GM06990 (cell line): Measurements from ENCODE around the gene LYRM2.

Source experiments
- DNase-seq: peaks from one replicate; pipeline ENCODE4 v3.0.0-alpha.2; 2011; ENCODE audit not compliant: insufficient read length; ENCODE audit errors: extremely low read depth
- H3K27me3 ChIP-seq: replicated peaks from 2 replicates; pipeline ENCODE4 v1.6.0; 2011; ENCODE audit warnings: low read length; ENCODE audit not compliant: control insufficient read depth, insufficient read depth
- H3K36me3 ChIP-seq: 2 replicates; pipeline ENCODE4 v1.5.1; 2011; ENCODE audit warnings: low read length; ENCODE audit not compliant: control insufficient read depth, insufficient read depth
- H3K4me3 ChIP-seq: replicated peaks from 2 replicates; pipeline ENCODE4 v1.5.1; 2011; ENCODE audit warnings: low read depth, mild to moderate bottlenecking, control low read depth, low read length
- CTCF ChIP-seq: IDR thresholded peaks from 2 replicates; pipeline ENCODE4 v1.5.1; 2011; ENCODE audit warnings: low read length, control low read depth, mild to moderate bottlenecking, inconsistent platforms; ENCODE audit not compliant: insufficient read depth, poor library complexity, severe bottlenecking

LYRM2 gene

GRCh38 chr6:89522778-89523177 lies 115.8 kb downstream of the LYRM2 start:
- no peak overlapping the region for H3K4me3 ChIP-seq
- DNase-seq, result no peak
- H3K36me3 ChIP-seq, result no peaks in the 10 kb centered on the region
- no peaks in the 10 kb centered on the region for H3K27me3 ChIP-seq
- no peak for TF ChIP-seq CTCF

- Histone ChIP-seq H3K27me3 (no peaks in the 10 kb centered on the region), H3K4me3 (no peak overlapping the region), H3K36me3 (no peaks in the 10 kb centered on the region)
- no peak for TF ChIP-seq CTCF
- DNase-seq, result no peak
Observed at GRCh38 chr6:89520736-89521135, 117.8 kb downstream of the LYRM2 start.

GRCh38 chr6:89518352-89519055 lies 120.0 kb downstream of the LYRM2 start:
- DNase-seq, result no peak
- no peaks in the 10 kb centered on the region for H3K27me3 ChIP-seq

More at GRCh38 chr6:89518352-89519055, 120.0 kb downstream of the LYRM2 start:
- no peaks in the 10 kb centered on the region for H3K36me3 ChIP-seq
- no peak overlapping the region for H3K4me3 ChIP-seq
- no peak for TF ChIP-seq CTCF
